SK-N-SH (cell line): ENCODE measurements around the gene TRIM9.

ENCODE experiments used
- RFX5 ChIP-seq: IDR thresholded peaks from 2 replicates; pipeline ENCODE4 v1.6.1; 2012; ENCODE audit warnings: mild to moderate bottlenecking, improper control_type of control experiment, low read length
- RXRA ChIP-seq: IDR thresholded peaks from 2 replicates; pipeline ENCODE4 v1.4.0; 2012; ENCODE audit warnings: low read depth, mild to moderate bottlenecking, borderline replicate concordance
- TCF12 ChIP-seq: IDR thresholded peaks from 2 replicates; pipeline ENCODE4 v1.4.0; 2012
- TF ChIP-seq, protein P1 (sequence below): fragments of 200-600 bp; sonication (generic); IDR thresholded peaks from 2 replicates; pipeline ENCODE4 v1.6.1; 2017; ENCODE audit warnings: antibody characterized with exemption, mild to moderate bottlenecking, moderate library complexity

DNA sequence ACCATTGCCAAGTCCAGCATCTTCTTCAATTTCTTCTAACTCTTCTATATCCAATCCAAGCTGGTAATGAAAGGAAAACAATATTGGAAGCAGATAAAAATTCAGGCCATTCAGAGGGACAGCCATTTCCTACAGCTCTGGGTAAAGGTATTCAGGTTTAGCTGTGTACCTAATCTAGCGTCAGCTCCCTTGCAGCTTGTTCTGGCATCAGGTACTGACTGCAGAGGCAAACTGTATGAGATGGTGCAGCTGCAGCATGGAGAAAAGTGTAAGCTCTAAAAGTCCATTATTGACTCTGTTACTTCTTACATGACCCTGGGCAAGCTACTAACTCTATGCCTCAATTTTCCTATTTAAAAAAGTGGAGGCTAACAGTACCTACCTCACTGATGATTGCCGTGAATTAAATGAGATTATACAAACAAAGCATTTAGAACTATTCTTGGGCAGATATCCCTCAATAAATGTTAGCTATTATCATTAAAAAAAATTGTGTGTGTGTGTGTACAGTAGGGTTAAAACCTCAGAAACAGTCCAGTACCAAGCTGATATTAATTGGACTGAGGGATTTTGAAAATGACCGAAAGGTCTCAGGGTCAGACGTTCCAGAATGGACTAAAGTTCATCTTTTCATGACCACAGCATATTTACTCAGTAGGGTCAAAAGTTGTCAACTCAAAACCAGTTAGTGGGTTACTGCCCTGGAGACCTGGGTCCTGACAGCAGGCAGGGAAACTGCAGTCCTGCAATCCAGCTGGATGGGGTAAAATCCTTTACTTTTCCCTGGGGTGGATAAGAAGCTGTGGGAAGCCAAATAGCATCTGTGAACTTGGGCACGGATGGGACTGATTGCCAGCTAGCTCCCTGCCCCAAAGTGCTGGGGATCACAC, 159.5 kb downstream of the TRIM9 start:
- TF ChIP-seq RXRA = no peak
- no peak for TF ChIP-seq RFX5
- TF ChIP-seq, protein P1, sequence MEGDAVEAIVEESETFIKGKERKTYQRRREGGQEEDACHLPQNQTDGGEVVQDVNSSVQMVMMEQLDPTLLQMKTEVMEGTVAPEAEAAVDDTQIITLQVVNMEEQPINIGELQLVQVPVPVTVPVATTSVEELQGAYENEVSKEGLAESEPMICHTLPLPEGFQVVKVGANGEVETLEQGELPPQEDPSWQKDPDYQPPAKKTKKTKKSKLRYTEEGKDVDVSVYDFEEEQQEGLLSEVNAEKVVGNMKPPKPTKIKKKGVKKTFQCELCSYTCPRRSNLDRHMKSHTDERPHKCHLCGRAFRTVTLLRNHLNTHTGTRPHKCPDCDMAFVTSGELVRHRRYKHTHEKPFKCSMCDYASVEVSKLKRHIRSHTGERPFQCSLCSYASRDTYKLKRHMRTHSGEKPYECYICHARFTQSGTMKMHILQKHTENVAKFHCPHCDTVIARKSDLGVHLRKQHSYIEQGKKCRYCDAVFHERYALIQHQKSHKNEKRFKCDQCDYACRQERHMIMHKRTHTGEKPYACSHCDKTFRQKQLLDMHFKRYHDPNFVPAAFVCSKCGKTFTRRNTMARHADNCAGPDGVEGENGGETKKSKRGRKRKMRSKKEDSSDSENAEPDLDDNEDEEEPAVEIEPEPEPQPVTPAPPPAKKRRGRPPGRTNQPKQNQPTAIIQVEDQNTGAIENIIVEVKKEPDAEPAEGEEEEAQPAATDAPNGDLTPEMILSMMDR = no peak
- no peak for TF ChIP-seq TCF12
